Body of pancreas (tissue), 4 donors: Measurements from ENCODE around the gene TENT4A. TPM values are rescaled to one million over a fixed set of nuclear protein-coding genes. Genes with fewer than 3 reads are reported as not detected.

Experiments used
- ATAC-seq: fragments of 150-250 bp; one replicate; pipeline ENCODE4 v1.9.1; 2016
- DNase-seq, 4 donors: peaks; one replicate each; pipeline ENCODE4 v3.0.0-alpha.2; 2019
- H3K27ac ChIP-seq, 4 donors: fragments of 200-600 bp; sonication (generic); 1 replicate in 3 of 4; 2 replicates in 1 of 4; pipeline versions ENCODE4 v1.5.1 to v1.6.1; 2016 to 2019; ENCODE audit warnings: mild to moderate bottlenecking in 1 of 4, mixed read lengths in 1 of 4, moderate library complexity in 1 of 4
- H3K27me3 ChIP-seq, 2 donors: fragments of 200-600 bp; sonication (generic); one replicate each; pipeline ENCODE4 v1.6.0; 2016; ENCODE audit warnings: mild to moderate bottlenecking in 1 of 2
- H3K36me3 ChIP-seq, 2 donors: fragments of 200-600 bp; sonication (generic); replicated peaks in 1 of 2; 2 replicates each; pipeline ENCODE4 v1.5.1; 2016; ENCODE audit warnings: low read depth in 2 of 2; ENCODE audit not compliant: insufficient read depth in 1 of 2
- H3K4me1 ChIP-seq: fragments of 200-600 bp; sonication (generic); one replicate; pipeline ENCODE4 v1.6.0; 2016
- H3K4me3 ChIP-seq, 2 donors: fragments of 200-600 bp; sonication (generic); 1 replicate in 1 of 2; 2 replicates in 1 of 2; pipeline ENCODE4 v1.5.1; 2016 to 2019
- H3K9me3 ChIP-seq, 3 donors: fragments of 200-600 bp; sonication (generic); 1 replicate in 2 of 3; 2 replicates in 1 of 3; pipeline ENCODE4 v1.5.1; 2016
- CTCF ChIP-seq, 7 experiments: fragments of 450-650 bp in 4 of 7; fragments of 200-600 bp in 3 of 7; sonication (generic) in 3 of 7; IDR thresholded peaks; one replicate each; pipeline ENCODE4 v1.5.1; 2016 to 2019; ENCODE audit warnings: antibody characterized with exemption in 7 of 7
- POLR2A ChIP-seq, 3 donors: fragments of 450-650 bp; IDR thresholded peaks; one replicate each; pipeline ENCODE4 v1.6.1; 2016; ENCODE audit warnings: antibody characterized with exemption in 3 of 3, mild to moderate bottlenecking in 2 of 3
- WGBS, 2 donors: methylation state at CpG; one replicate each; pipeline ENCODE4 v1.1.5; 2017; 5-methylcytosine and 5-hydroxymethylcytosine counted together
- intact Hi-C: fragments of 100-400 bp; cut with DNase I; formaldehyde crosslinking; loops from one replicate; pipeline ENCODE4 v1.15.1; 2023
- total RNA-seq, 2 donors: library from RNA; depleted of rRNA; stranded (reverse); fragments of >200 nt; gene quantifications; one replicate each; pipeline ENCODE4 v1.1.0, GENCODE V29; 2016

Gene TENT4A
- total RNA-seq, 2 donors from 2014 or later = 11.9 to 27.7 TPM

GRCh38 chr5:6767481-6768063 lies 54.3 kb downstream of the TENT4A start:
- 90 to 93% methylated on average over 9 to 11 of the region's 11 CpGs for WGBS, 2 donors
- Histone ChIP-seq H3K27me3 (no peaks in the 10 kb centered on the region), H3K27ac (no peak overlapping the region), H3K4me3 (no peak overlapping the region), H3K9me3 (no peaks in the 10 kb centered on the region), H3K36me3 (no peaks in the 10 kb centered on the region), H3K4me1 (peaks cover 16% of the 10 kb centered on the region)
- intact Hi-C loops = loop anchor here (10.0 kb wide), 1 partner anchor 627 kb away; the partner anchor contains the start of gene ADCY2
- TF ChIP-seq POLR2A (IDR thresholded peaks at IDR 0.05) = no peak
- no peak for TF ChIP-seq CTCF (IDR thresholded peaks at IDR 0.05)
- no peak for ATAC-seq
- DNase-seq = no peak

- DNase-seq = no peak
- H3K9me3 ChIP-seq = no peaks in the 10 kb centered on the region
- H3K4me1 ChIP-seq = peaks cover 16% of the 10 kb centered on the region
- intact Hi-C loops = loop anchor here (10.0 kb wide), 1 partner anchor 626 kb away; the partner anchor contains the start of gene ADCY2
- H3K4me3 ChIP-seq = no peak overlapping the region
- no peaks in the 10 kb centered on the region for H3K27me3 ChIP-seq
- 81 to 83% methylated on average over 9 to 12 of the region's 12 CpGs for WGBS, 2 donors
- no peak for ATAC-seq
- no peak overlapping the region for H3K27ac ChIP-seq
- TF ChIP-seq CTCF (IDR thresholded peaks at IDR 0.05) (no peak), POLR2A (IDR thresholded peaks at IDR 0.05) (no peak)
- H3K36me3 ChIP-seq = no peaks in the 10 kb centered on the region
These were observed 55.5 kb downstream of the TENT4A start for GRCh38 chr5:6768590-6769230.

- DNase-seq (no peak), ATAC-seq (no peak)
- WGBS, 2 donors = 81 to 89% methylated on average over 9 to 11 of the region's 11 CpGs
- no peaks in the 10 kb centered on the region for H3K9me3 ChIP-seq
- H3K36me3 ChIP-seq = no peaks in the 10 kb centered on the region
- intact Hi-C loops = no loop called here
- no peak for TF ChIP-seq CTCF (IDR thresholded peaks at IDR 0.05)
- no peak for TF ChIP-seq POLR2A (IDR thresholded peaks at IDR 0.05)
- H3K4me3 ChIP-seq = no peak overlapping the region
- no peak overlapping the region for H3K27ac ChIP-seq
- no peaks in the 10 kb centered on the region for H3K27me3 ChIP-seq
- peaks cover 9% of the 10 kb centered on the region for H3K4me1 ChIP-seq
These were observed 57.8 kb downstream of the TENT4A start for GRCh38 chr5:6770826-6771607.

DNA sequence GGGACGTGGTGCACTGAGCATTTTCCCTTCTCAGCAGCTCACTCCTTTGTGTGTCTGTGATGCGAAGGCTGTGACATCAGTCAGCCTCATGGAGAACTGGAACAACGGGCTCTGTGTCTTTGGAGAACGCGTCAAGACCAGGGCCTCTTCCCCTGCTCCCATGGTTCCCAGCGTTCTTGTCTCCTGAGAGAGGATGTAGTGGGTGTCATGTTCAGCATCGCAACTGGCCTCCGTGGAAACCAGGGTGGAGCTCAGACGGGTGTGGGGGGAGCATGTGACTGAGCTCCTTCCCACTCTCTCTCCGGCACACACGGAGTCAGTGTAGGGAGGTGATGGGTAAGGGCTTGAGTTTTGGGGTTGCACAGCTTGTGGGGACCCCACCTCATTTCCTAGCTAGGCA lies 59.7 kb downstream of the TENT4A start:
- Histone ChIP-seq H3K27me3 (no peaks in the 10 kb centered on the region), H3K4me1 (no peaks in the 10 kb centered on the region), H3K27ac (no peak overlapping the region), H3K4me3 (no peak overlapping the region), H3K9me3 (no peaks in the 10 kb centered on the region), H3K36me3 (no peaks in the 10 kb centered on the region)
- no peak for DNase-seq
- WGBS, 2 donors = 87 to 92% methylated on average over 9 to 11 of the region's 11 CpGs
- ATAC-seq = no peak
- intact Hi-C loops = no loop called here
- TF ChIP-seq CTCF (IDR thresholded peaks at IDR 0.05) (no peak), POLR2A (IDR thresholded peaks at IDR 0.05) (no peak)
